HK-2 (cell line): ENCODE results near the gene CCT5.
"Not testable (repeated sequence)": the region's sequence is repeated elsewhere in the genome, so short reads cannot be mapped to it uniquely, and the experiment has no call there.

Experiments used
- DNase-seq: peaks from one replicate; pipeline ENCODE4 v3.0.0-alpha.2; 2018; ENCODE audit not compliant: unreplicated experiment

CCT5 gene

DNA sequence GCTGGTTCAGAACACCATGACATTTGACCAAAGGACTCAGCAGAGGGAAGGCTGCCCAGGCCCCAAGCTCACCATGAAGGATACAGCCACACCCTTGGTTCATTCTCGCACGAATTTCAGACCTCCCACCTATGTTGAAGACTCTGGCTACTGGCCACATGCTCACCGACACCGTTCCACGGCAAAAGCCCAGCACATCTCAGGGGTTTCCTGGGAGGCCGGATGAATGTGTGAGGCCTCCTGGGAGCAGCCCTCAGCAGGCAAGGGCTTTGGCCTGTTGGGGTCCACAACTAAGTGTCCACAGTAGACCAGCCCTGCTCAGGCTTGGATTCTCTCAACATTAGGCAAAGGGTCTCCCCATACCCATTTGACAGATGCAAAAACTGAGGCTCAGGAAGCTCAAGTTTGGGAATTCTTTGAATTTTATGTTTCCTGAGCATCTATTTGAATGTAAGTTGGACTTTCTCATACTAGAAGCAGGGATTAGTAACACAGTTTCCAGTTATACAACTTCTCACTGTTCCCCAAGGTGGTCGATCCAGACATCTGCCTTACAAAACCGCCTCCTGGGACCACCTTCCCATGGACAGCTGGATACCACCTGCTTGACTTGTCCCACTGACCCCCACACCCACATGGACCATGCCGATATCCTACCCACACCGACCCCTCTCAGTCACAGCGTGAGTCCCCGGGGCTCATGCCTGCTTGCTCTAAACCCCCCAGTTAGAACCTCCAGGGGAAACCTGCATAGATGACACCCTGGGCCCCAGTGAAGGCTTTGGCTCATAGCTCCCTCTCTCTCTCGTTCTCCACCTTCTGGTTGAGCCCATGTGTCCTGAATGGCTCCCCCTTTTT, 27.9 kb downstream of the CCT5 start:
- DNase-seq = no peak

- DNase-seq = no peak
Observed at GRCh38 chr5:10278658-10279279, 28.7 kb downstream of the CCT5 start.

- DNase-seq = no peak
Observed at GRCh38 chr5:10279328-10279727, 29.2 kb downstream of the CCT5 start.

DNA sequence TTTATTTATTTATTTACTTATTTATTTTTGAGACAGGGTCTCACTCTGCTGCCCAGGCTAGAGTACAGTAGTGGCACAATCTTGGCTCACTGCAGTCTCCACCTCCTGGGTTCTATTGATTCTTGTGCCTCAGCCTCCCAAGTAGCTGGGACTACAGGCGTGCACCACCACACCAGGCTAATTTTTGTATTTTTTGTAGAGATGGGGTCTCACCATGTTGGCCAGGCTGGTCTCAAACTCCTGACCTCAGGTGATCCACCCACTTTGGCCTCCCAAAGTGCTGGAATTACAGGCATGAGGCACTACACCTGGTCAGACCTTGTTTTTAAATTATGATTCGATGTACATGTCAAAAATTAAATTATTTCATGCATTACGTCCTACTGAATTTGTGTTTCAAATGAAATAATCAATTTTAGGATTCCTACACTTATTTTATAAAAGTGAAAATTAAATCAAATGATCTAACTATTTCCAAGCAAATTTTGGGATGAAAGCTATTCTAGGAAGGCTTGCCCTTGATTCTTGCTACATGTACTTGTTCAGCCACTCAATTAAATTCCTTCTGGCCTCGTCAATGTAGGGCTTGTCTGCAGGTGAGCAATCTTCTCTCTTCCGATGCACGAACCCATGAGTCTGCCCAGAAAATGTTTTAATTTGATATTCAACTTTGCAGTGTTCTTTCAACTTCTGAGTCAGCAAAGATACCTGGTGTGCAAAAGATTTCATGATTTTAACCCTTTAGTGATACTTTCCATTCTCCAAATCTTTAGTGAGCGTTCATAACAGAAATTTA, 30.0 kb downstream of the CCT5 start:
- no peak for DNase-seq

- peak; percentile 68 for DNase-seq
Observed at GRCh38 chr5:10283927-10284635, 34.0 kb downstream of the CCT5 start.

DNA sequence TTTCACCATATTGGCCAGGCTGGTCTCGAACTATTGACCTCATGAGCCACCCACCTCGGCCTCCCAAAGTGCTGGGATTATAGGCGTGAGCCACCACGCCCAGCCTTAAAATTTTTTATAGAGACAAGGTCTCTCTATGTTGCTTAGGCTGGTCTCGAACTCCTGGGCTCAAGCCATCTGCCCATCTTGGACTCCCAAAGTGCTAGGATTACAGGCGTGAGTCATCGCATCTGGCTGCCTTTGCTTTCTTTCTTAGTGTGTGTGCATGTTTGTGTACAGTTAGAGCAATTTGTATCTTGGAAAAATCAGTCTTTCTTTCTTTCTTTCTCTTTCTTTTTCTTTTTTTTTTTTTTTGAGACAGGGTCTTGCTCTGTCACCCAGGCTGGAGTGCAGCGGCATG, 35.3 kb downstream of the CCT5 start:
- not testable (repeated sequence) for DNase-seq

DNA sequence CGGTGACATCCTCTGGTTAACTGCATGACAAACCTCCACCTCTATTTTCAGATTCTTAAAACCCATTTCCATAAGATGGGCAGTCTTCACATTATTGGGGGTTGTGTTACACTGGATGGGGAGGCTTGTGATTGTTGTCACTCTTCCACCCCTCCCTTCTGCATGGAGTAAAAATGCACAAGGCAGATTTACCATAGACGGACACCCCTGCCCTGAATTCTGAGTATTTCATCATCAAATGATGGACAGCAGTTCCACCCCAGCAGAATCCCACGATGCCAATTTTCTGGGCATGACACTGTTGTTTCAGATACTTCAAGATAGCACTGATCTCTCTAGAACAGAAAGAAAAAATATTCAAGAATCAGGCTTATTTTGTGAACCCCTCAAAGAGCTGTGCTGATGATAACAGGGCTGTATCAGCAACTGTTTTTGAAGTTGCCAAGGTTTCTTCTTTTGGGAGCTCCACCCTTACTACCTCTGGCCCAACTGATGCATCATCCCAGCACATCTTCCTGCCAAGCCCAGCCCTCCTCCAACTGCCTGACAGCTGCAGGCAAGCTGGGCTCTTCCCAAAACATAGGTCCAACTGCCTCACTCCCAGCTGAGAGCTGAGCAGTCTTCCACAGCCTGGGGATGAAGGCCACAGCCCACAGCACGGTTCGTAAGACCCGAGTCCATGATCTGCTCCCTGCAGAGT, 36.2 kb downstream of the CCT5 start:
- DNase-seq = no peak

DNA sequence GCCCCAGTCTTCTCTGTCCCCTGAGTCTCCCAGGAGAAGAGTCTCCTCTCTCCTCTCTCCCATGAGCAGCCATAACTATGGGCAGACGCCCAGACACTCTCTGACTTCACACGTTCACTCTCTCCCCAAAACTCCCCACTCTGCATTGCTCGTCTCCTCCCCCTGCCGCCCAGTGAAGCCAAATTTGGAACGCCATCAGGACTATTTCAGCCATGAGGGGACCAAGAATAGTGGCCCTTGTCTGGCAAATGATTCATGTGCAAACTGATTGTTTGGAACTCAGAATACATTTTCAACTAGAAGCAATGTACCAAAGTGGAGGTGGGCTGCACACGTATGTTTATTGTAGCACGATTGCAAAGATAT, 36.8 kb downstream of the CCT5 start:
- DNase-seq = no peak

DNA sequence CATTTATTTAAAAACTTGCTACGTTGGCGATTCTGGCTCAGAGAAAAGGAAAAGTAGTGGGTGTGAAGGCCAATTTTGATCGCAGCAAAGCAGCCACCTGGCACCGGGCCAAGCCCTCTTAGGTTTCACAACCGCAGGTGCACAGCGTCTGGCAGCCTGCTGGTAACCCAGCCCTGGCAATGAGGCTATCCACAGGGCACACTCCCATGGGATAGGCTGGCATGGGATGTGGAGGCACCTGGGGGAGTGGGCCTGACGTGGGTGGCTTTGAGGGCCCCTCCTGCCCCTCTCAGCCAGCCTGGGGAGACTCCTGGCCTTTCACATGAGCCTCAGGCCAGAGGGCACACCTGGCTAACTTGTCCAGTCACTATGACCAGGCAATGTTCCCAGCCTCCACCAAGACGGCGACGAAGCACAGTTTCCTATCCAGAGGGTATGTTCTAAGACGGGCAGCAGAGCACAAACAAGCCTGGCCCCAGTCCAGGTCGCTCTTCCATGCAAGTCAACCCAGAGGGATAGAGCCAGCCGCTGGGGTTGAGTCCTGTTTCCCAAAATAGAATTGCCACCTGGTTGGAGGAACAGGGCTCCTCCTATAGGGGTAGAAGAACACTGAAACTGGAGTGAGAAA, 38.6 kb downstream of the CCT5 start:
- DNase-seq = peak; percentile 24

DNA sequence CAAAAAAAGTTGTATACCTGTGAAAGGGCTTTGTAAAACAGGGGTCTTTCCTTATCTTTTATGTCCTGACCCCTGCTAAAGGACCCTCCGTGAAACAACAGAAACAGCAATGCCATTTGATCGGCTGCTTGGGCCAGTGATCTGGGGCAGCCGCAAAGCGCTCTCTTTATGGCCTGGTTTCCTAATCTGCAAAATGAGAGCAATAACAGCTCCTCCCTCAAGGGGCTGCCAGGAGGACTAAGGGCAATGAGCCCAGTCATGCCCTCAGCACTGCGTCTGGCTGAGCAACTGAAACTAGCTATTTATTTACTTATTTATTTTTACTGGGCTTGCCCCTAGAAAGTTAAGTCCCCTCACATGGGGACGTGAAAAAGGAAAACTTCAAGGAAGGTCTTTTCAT, 39.3 kb downstream of the CCT5 start:
- no peak for DNase-seq

DNA sequence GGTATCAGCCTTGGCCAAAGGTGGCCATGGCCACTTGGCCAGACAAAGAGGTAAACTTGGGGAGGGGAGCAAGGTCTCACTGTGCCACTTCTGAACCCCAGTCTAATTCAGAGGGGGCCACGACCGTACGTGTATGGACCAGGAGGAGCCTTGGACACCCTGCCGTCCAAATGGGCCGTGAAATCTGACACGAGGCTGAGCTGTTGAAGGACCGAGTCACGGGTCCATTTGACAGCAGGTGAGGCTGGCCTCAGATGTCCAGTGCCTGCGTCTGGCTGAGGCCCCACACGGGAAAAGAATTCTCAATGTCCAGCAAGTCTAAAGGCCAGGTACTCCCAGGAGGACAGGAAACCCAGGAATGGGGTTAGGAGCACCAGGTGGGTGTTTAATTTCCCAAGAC, 39.9 kb downstream of the CCT5 start:
- no peak for DNase-seq

- no peak for DNase-seq
Observed at GRCh38 chr5:10290438-10290837, 40.4 kb downstream of the CCT5 start.

DNA sequence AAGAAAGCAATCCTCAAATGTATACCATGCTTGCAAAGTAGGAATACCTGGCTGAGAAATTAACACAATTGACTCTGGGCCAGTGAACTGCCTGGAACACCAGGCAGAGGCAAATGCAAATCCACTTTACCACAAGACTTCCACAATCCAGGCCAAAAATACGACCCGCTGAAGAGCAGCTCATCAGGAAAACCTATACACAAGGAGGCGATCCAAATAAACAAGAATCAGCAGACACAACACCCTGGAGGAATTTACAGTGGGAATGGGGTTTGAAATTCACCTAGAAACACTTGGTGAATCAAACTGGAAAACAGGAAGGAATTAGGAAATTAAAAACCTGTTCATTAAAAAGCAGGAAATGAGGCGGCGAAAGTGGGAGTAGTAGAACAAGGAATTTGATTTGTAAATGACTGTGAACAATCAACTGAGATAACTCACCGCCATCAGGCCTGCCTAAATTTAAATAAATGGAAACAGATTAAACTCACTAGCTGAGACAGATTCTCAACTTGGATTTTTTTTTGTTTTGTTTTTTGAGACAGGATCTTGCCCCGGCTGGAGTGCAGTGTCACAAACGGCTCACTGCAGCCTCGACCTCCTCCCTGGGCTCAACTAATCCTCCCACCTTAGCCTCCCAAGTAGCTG, 41.7 kb downstream of the CCT5 start:
- no peak for DNase-seq

GRCh38 chr5:10293907-10294662, 44.0 kb downstream of the CCT5 start:
- no peak for DNase-seq

GRCh38 chr5:10295619-10296326, 45.7 kb downstream of the CCT5 start:
- DNase-seq = no peak

- no peak for DNase-seq
Observed at GRCh38 chr5:10297646-10298204, 47.6 kb downstream of the CCT5 start.

- DNase-seq = no peak
Observed at GRCh38 chr5:10300246-10300645, 50.2 kb downstream of the CCT5 start.

GRCh38 chr5:10301266-10301665, 51.2 kb downstream of the CCT5 start:
- no peak for DNase-seq
